ENCODE results near the gene CTF1. TPM values are rescaled to one million over a fixed set of nuclear protein-coding genes. Genes with fewer than 3 reads are reported as not detected.

Gene CTF1
- total RNA-seq, 6 donors from 2014 or later: 4.2 to 14.5 (median 7.1) TPM

DNA sequence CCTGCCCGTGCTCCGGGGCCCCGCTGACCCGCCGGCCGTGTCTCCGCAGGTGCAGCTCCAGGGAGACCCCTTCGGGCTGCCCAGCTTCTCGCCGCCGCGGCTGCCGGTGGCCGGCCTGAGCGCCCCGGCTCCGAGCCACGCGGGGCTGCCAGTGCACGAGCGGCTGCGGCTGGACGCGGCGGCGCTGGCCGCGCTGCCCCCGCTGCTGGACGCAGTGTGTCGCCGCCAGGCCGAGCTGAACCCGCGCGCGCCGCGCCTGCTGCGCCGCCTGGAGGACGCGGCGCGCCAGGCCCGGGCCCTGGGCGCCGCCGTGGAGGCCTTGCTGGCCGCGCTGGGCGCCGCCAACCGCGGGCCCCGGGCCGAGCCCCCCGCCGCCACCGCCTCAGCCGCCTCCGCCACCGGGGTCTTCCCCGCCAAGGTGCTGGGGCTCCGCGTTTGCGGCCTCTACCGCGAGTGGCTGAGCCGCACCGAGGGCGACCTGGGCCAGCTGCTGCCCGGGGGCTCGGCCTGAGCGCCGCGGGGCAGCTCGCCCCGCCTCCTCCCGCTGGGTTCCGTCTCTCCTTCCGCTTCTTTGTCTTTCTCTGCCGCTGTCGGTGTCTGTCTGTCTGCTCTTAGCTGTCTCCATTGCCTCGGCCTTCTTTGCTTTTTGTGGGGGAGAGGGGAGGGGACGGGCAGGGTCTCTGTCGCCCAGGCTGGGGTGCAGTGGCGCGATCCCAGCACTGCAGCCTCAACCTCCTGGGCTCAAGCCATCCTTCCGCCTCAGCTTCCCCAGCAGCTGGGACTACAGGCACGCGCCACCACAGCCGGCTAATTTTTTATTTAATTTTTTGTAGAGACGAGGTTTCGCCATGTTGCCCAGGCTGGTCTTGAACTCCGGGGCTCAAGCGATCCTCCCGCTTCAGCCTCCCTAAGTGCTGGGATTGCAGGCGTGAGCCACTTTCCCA lies 5.9 kb downstream of the CTF1 start:
- Histone ChIP-seq H3K27ac (peak overlapping the region; percentile 85 to 96 (median 90)), H3K9me3 (no peaks in the 10 kb centered on the region), H3K27me3 (no peaks in the 10 kb centered on the region), H3K4me3 (peak overlapping the region; percentile 27 to 67 (median 60)), H3K36me3 (no peaks in the 10 kb centered on the region), H3K4me1 (peaks cover 19 to 40% (median 30%) of the 10 kb centered on the region in 4 donors)
- TF ChIP-seq EP300 (IDR thresholded peaks at IDR 0.05): no peak
- TF ChIP-seq POLR2A (IDR thresholded peaks at IDR 0.05): peak in 1 of 4 donors; percentile 63
- peak in 1 of 2 donors; percentile 5 for TF ChIP-seq POLR2AphosphoS5 (IDR thresholded peaks at IDR 0.05)
- TF ChIP-seq CTCF (IDR thresholded peaks at IDR 0.05): peak; percentile 58 to 92 (median 90)
- peak; percentile 74 to 96 for DNase-seq
- 12 to 22% methylated on average over 27 to 47 of the region's 99 CpGs for WGBS, 2 donors
- peak; percentile 83 to 95 for ATAC-seq (ENCODE audit: low FRiP score in 2 of 2)

DNA sequence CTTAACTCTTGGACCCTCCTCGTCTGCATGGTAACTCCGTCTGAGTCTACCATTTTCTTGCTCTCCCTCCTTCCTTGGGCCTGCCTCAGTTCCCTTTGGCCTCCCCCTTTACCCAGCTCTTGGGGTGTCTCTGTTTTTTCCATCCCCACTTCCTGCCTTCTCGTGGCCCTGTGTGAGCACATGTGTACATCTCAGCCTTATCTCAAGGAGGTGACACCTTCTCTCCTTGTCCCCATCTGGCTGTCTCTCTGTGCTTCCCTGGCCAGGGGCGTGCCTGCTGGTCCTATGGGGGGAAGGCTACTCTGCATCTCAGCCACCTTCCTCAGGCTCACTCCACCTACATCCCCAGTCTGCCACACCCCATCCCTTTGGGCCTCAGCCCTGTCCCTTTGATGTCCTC lies 6.6 kb downstream of the CTF1 start:
- Histone ChIP-seq H3K9me3 (no peaks in the 10 kb centered on the region), H3K27me3 (no peaks in the 10 kb centered on the region), H3K36me3 (no peaks in the 10 kb centered on the region), H3K4me1 (peaks cover 19 to 36% (median 27%) of the 10 kb centered on the region in 4 donors), H3K4me3 (peak overlapping the region in 2 of 4 donors; percentile 63 to 67), H3K27ac (peak overlapping the region; percentile 85 to 96 (median 90))
- DNase-seq: no peak
- WGBS, 2 donors: 64 to 70% methylated on average over 4 of the region's 4 CpGs
- ATAC-seq (ENCODE audit: low FRiP score in 2 of 2): peak in 1 of 2 donors; percentile 2
- TF ChIP-seq POLR2A (IDR thresholded peaks at IDR 0.05) (no peak), EP300 (IDR thresholded peaks at IDR 0.05) (no peak), POLR2AphosphoS5 (IDR thresholded peaks at IDR 0.05) (no peak), CTCF (IDR thresholded peaks at IDR 0.05) (no peak)

DNA sequence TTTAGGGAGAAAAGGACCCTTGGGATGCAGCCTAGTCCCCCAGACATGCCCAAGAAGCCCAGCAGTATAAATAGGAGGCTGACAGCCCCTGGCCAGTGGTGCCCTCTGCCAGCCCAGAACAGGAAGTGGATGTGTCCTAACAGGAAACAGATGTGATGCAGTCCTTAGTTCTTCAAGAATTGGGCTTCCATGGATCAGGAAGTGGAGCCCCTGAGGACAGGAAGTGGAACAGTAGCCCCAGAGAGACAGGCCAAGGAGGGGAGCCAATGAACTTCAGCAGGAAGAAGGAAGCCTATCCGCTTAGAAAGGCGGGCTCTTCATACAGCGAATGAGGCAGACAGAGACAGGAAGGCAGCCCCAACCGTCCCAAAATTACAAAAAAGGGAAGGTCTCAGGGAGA lies 7.2 kb downstream of the CTF1 start:
- peak overlapping the region; percentile 85 to 96 (median 90) for H3K27ac ChIP-seq
- 41 to 53% methylated on average over 4 of the region's 4 CpGs for WGBS, 2 donors
- no peaks in the 10 kb centered on the region for H3K9me3 ChIP-seq
- TF ChIP-seq POLR2AphosphoS5 (IDR thresholded peaks at IDR 0.05): peak in 1 of 2 donors; percentile 83
- TF ChIP-seq CTCF (IDR thresholded peaks at IDR 0.05): no peak
- TF ChIP-seq POLR2A (IDR thresholded peaks at IDR 0.05): peak in 1 of 4 donors; percentile 33
- no peak for TF ChIP-seq EP300 (IDR thresholded peaks at IDR 0.05)
- no peaks in the 10 kb centered on the region for H3K36me3 ChIP-seq
- H3K4me1 ChIP-seq: peaks cover 19 to 36% (median 27%) of the 10 kb centered on the region in 4 donors
- no peaks in the 10 kb centered on the region for H3K27me3 ChIP-seq
- peak; percentile 63 to 70 for ATAC-seq (ENCODE audit: low FRiP score in 2 of 2)
- H3K4me3 ChIP-seq: no peak overlapping the region
- peak in 1 of 2 donors; percentile 67 for DNase-seq

GRCh38 chr16:30904114-30904780 lies 7.8 kb downstream of the CTF1 start:
- WGBS, 2 donors: 64 to 84% methylated on average over 8 to 18 of the region's 19 CpGs
- H3K9me3 ChIP-seq: no peaks in the 10 kb centered on the region
- H3K27ac ChIP-seq: peak overlapping the region; percentile 85 to 96 (median 90)
- TF ChIP-seq EP300 (IDR thresholded peaks at IDR 0.05) (no peak), POLR2A (IDR thresholded peaks at IDR 0.05) (no peak), POLR2AphosphoS5 (IDR thresholded peaks at IDR 0.05) (no peak), CTCF (IDR thresholded peaks at IDR 0.05) (no peak)
- DNase-seq (peak in 1 of 2 donors; percentile 58), ATAC-seq (ENCODE audit: low FRiP score in 2 of 2) (no peak)
- no peaks in the 10 kb centered on the region for H3K36me3 ChIP-seq
- no peak overlapping the region for H3K4me3 ChIP-seq
- H3K27me3 ChIP-seq: no peaks in the 10 kb centered on the region
- peaks cover 19 to 36% (median 27%) of the 10 kb centered on the region in 4 donors for H3K4me1 ChIP-seq
